Measurements from ENCODE around the gene CREB3L4. TPM values are rescaled to one million over a fixed set of nuclear protein-coding genes. Genes with fewer than 3 reads are reported as not detected.

The CREB3L4 gene
- total and polyA plus RNA-seq, 2 of the 4 experiments (the other 2 are of a cell fraction) = 6.5 to 9.8 TPM

Small RNA genes lying within 50 kb of the gene (microRNA-seq; reads per million reads assigned to microRNA genes)
- gene MIR6737 (ENCODE audit: insufficient read depth in 1 of 2, insufficient read length in 1 of 2, unreplicated experiment in 1 of 2) = 0 to 2.1 reads per million in 2 experiments

Small RNA genes lying within 50 kb of the gene (small RNA-seq; reads per million reads assigned to genes)
- gene MIR6737 = 0 to 0.16 (median 0) reads per million in 5 experiments

Other genes starting within 250 kb of the CREB3L4 start
- gene INTS3, start 239.9 kb upstream of the CREB3L4 start, total RNA-seq (2012; rRNA removed) = 28.1 and 33.5 TPM in 2 replicates
- 53.9 and 59.4 TPM in 2 replicates for gene INTS3, start 239.9 kb upstream of the CREB3L4 start, polyA plus RNA-seq (2012; rRNA removed)
- 1.9 and 3.2 TPM in 2 replicates for gene SLC27A3, start 192.5 kb upstream of the CREB3L4 start, total RNA-seq (2012; rRNA removed)
- 9.3 and 9.6 TPM in 2 replicates for gene SLC27A3, start 192.5 kb upstream of the CREB3L4 start, polyA plus RNA-seq (2012; rRNA removed)
- 3.8 and 5.6 TPM in 2 replicates for gene GATAD2B, start 44.9 kb upstream of the CREB3L4 start, total RNA-seq (2012; rRNA removed)
- 6.1 and 6.2 TPM in 2 replicates for gene GATAD2B, start 44.9 kb upstream of the CREB3L4 start, polyA plus RNA-seq (2012; rRNA removed)
- gene DENND4B, start 21.2 kb upstream of the CREB3L4 start, total RNA-seq (2012; rRNA removed) = 1.8 and 2.5 TPM in 2 replicates
- gene DENND4B, start 21.2 kb upstream of the CREB3L4 start, polyA plus RNA-seq (2012; rRNA removed) = 25.2 and 33.3 TPM in 2 replicates
- 1.9 and 2.7 TPM in 2 replicates for gene CRTC2, start 9.3 kb upstream of the CREB3L4 start, total RNA-seq (2012; rRNA removed)
- 20.1 and 22.2 TPM in 2 replicates for gene CRTC2, start 9.3 kb upstream of the CREB3L4 start, polyA plus RNA-seq (2012; rRNA removed)
- gene SLC39A1, start 4.4 kb upstream of the CREB3L4 start, total RNA-seq (2012; rRNA removed) = 94.7 and 97.7 TPM in 2 replicates
- gene SLC39A1, start 4.4 kb upstream of the CREB3L4 start, polyA plus RNA-seq (2012; rRNA removed) = 84.6 and 89.1 TPM in 2 replicates
- 114 and 123 TPM in 2 replicates for gene JTB, start 9.8 kb downstream of the CREB3L4 start, total RNA-seq (2012; rRNA removed)
- gene JTB, start 9.8 kb downstream of the CREB3L4 start, polyA plus RNA-seq (2012; rRNA removed) = 138 and 153 TPM in 2 replicates
- 42.3 and 56.7 TPM in 2 replicates for gene RAB13, start 18.4 kb downstream of the CREB3L4 start, total RNA-seq (2012; rRNA removed)
- 207 and 249 TPM in 2 replicates for gene RAB13, start 18.4 kb downstream of the CREB3L4 start, polyA plus RNA-seq (2012; rRNA removed)
- gene RPS27, start 22.9 kb downstream of the CREB3L4 start, total RNA-seq (2012; rRNA removed) = 320 and 1,119 TPM in 2 replicates
- 5,567 and 6,236 TPM in 2 replicates for gene RPS27, start 22.9 kb downstream of the CREB3L4 start, polyA plus RNA-seq (2012; rRNA removed)
- under 0.01 TPM in 2 replicates for gene NUP210L, start 187.2 kb downstream of the CREB3L4 start, total RNA-seq (2012; rRNA removed)
- gene NUP210L, start 187.2 kb downstream of the CREB3L4 start, polyA plus RNA-seq (2012; rRNA removed) = 0.02 TPM in 1 of 2 replicates, not detected in the other
- gene TPM3, start 224.2 kb downstream of the CREB3L4 start, total RNA-seq (2012; rRNA removed) = 530 and 974 TPM in 2 replicates
- 409 and 438 TPM in 2 replicates for gene TPM3, start 224.2 kb downstream of the CREB3L4 start, polyA plus RNA-seq (2012; rRNA removed)
- gene CFAP141, start 238.4 kb downstream of the CREB3L4 start, total RNA-seq (2012; rRNA removed) = not detected in 2 replicates
- not detected in 2 replicates for gene CFAP141, start 238.4 kb downstream of the CREB3L4 start, polyA plus RNA-seq (2012; rRNA removed)